H9 (cell line): Measurements from ENCODE around the gene LILRB5. TPM values are rescaled to one million over a fixed set of nuclear protein-coding genes. Genes with fewer than 3 reads are reported as not detected.

Source experiments
- DNase-seq: peaks from one replicate; pipeline ENCODE4 v3.0.0-alpha.2; 2017
- H2AFZ ChIP-seq: one replicate; pipeline ENCODE4 v1.6.1; 2013; ENCODE audit warnings: mild to moderate bottlenecking, low read length, control low read depth, moderate library complexity
- H2AK5ac ChIP-seq: 2 replicates; pipeline ENCODE4 v1.6.1; 2013; ENCODE audit warnings: low read length, control low read depth, mixed read lengths; ENCODE audit not compliant: insufficient read length
- H2BK120ac ChIP-seq: one replicate; pipeline ENCODE4 v1.6.1; 2013; ENCODE audit warnings: low read depth, mild to moderate bottlenecking, low read length, control low read depth, inconsistent platforms; ENCODE audit not compliant: poor library complexity, severe bottlenecking
- H2BK12ac ChIP-seq: 2 replicates; pipeline ENCODE4 v1.6.1; 2013; ENCODE audit warnings: low read length, control low read depth, mixed read lengths, low read depth; ENCODE audit not compliant: insufficient read length
- H2BK15ac ChIP-seq: 2 replicates; pipeline ENCODE4 v1.6.1; 2013; ENCODE audit warnings: low read depth, low read length, control low read depth
- H2BK20ac ChIP-seq: one replicate; pipeline ENCODE4 v1.6.1; 2013; ENCODE audit warnings: low read depth, mild to moderate bottlenecking, low read length, control low read depth, inconsistent platforms; ENCODE audit not compliant: poor library complexity, severe bottlenecking
- H2BK5ac ChIP-seq: 2 replicates; pipeline ENCODE4 v1.6.1; 2013; ENCODE audit warnings: low read length, control low read depth, mixed read lengths; ENCODE audit not compliant: insufficient read length
- H3K14ac ChIP-seq: 2 replicates; pipeline ENCODE4 v1.6.1; 2013; ENCODE audit warnings: low read length, control low read depth; ENCODE audit not compliant: insufficient read depth
- H3K18ac ChIP-seq: 2 replicates; pipeline ENCODE4 v1.6.1; 2013; ENCODE audit warnings: low read depth, mild to moderate bottlenecking, mixed read lengths, low read length, control low read depth; ENCODE audit not compliant: insufficient read length
- H3K23ac ChIP-seq: 2 replicates; pipeline ENCODE4 v1.6.1; 2013; ENCODE audit warnings: low read length, control low read depth, mixed read lengths, low read depth; ENCODE audit not compliant: insufficient read length
- H3K23me2 ChIP-seq: 2 replicates; pipeline ENCODE4 v1.6.1; 2013; ENCODE audit warnings: low read depth, mild to moderate bottlenecking, mixed read lengths, low read length, control low read depth; ENCODE audit not compliant: insufficient read length, poor library complexity, severe bottlenecking
- H3K27ac ChIP-seq: 2 replicates; pipeline ENCODE4 v1.5.1; 2013; ENCODE audit warnings: low read length, control low read depth, mixed read lengths, low read depth; ENCODE audit not compliant: insufficient read length
- H3K27me3 ChIP-seq: 2 replicates; pipeline ENCODE4 v1.6.1; 2013; ENCODE audit warnings: low read length, control low read depth, inconsistent platforms; ENCODE audit not compliant: insufficient read depth
- H3K4ac ChIP-seq: 2 replicates; pipeline ENCODE4 v1.6.1; 2013; ENCODE audit warnings: low read depth, mild to moderate bottlenecking, control low read depth, inconsistent platforms, low read length, moderate library complexity
- H3K4me1 ChIP-seq: 2 replicates; pipeline ENCODE4 v1.6.1; 2013; ENCODE audit warnings: low read length, control low read depth, inconsistent platforms; ENCODE audit not compliant: insufficient read depth
- H3K4me2 ChIP-seq: 2 replicates; pipeline ENCODE4 v1.6.1; 2013; ENCODE audit warnings: low read length, control low read depth, mixed read lengths; ENCODE audit not compliant: insufficient read length, insufficient read depth
- H3K56ac ChIP-seq: 2 replicates; pipeline ENCODE4 v1.6.1; 2013; ENCODE audit warnings: low read depth, mild to moderate bottlenecking, mixed read lengths, low read length, control low read depth; ENCODE audit not compliant: insufficient read length
- H3K79me1 ChIP-seq: 2 replicates; pipeline ENCODE4 v1.6.1; 2013; ENCODE audit warnings: low read depth, mild to moderate bottlenecking, moderate library complexity, low read length, control low read depth, inconsistent platforms; ENCODE audit not compliant: insufficient read depth, poor library complexity, severe bottlenecking
- H3K79me2 ChIP-seq: 2 replicates; pipeline ENCODE4 v1.6.1; 2013; ENCODE audit warnings: low read length, control low read depth, inconsistent platforms; ENCODE audit not compliant: insufficient read depth
- H3K9ac ChIP-seq: 2 replicates; pipeline ENCODE4 v1.6.1; 2013; ENCODE audit warnings: low read length, control low read depth, mixed read lengths; ENCODE audit not compliant: insufficient read length; ENCODE audit errors: extremely low read depth
- H3K9me3 ChIP-seq: one replicate; pipeline ENCODE4 v1.6.1; 2013; ENCODE audit warnings: low read depth, low read length, inconsistent platforms; ENCODE audit not compliant: control insufficient read depth
- H3T11ph ChIP-seq: one replicate; pipeline ENCODE4 v1.6.1; 2013; ENCODE audit warnings: mild to moderate bottlenecking, low read length, control low read depth, inconsistent platforms
- H4K20me1 ChIP-seq: one replicate; pipeline ENCODE4 v1.6.1; 2013; ENCODE audit not compliant: control insufficient read depth, insufficient read length, insufficient read depth
- H4K5ac ChIP-seq: 2 replicates; pipeline ENCODE4 v1.6.1; 2013; ENCODE audit warnings: low read depth, mild to moderate bottlenecking, mixed read lengths, low read length, control low read depth; ENCODE audit not compliant: insufficient read length
- H4K8ac ChIP-seq: replicated peaks from 2 replicates; pipeline ENCODE4 v1.6.1; 2013; ENCODE audit warnings: low read length, control low read depth, mixed read lengths, low read depth; ENCODE audit not compliant: insufficient read length
- H4K91ac ChIP-seq: 2 replicates; pipeline ENCODE4 v1.6.1; 2013; ENCODE audit warnings: low read depth, mild to moderate bottlenecking, moderate library complexity, mixed read lengths, low read length, control low read depth; ENCODE audit not compliant: insufficient read length
- H3K27ac Mint-ChIP-seq, 3 experiments: 2 replicates in 2 of 3; 3 replicates in 1 of 3; pipeline ENCODE4 v1.8.0; 2020 to 2021; ENCODE audit warnings: mixed read lengths in 3 of 3, mild to moderate bottlenecking in 1 of 3, moderate library complexity in 1 of 3
- H3K27me3 Mint-ChIP-seq: 2 replicates; pipeline ENCODE4 v1.8.0; 2021; ENCODE audit warnings: low read depth, mild to moderate bottlenecking, moderate library complexity, mixed read lengths
- H3K36me3 Mint-ChIP-seq, 3 experiments: 2 replicates in 2 of 3; 3 replicates in 1 of 3; pipeline ENCODE4 v1.8.0; 2020 to 2021; ENCODE audit warnings: low read depth in 3 of 3, mixed read lengths in 3 of 3; ENCODE audit not compliant: insufficient read depth in 1 of 3
- H3K4me1 Mint-ChIP-seq, 2 experiments: 2 replicates each; pipeline ENCODE4 v1.8.0; 2020; ENCODE audit warnings: mixed read lengths in 2 of 2
- H3K4me3 Mint-ChIP-seq, 2 experiments: 2 replicates in 1 of 2; 3 replicates in 1 of 2; pipeline ENCODE4 v1.8.0; 2020 to 2021; ENCODE audit warnings: mild to moderate bottlenecking in 2 of 2, mixed read lengths in 2 of 2, moderate library complexity in 1 of 2
- H3K9me3 Mint-ChIP-seq, 2 experiments: 2 replicates in 1 of 2; 3 replicates in 1 of 2; pipeline ENCODE4 v1.8.0; 2020; ENCODE audit warnings: mild to moderate bottlenecking in 2 of 2, mixed read lengths in 2 of 2, moderate library complexity in 1 of 2
- WGBS: extraction: QIAGEN DNeasy Blood & Tissue Kit; methylation state at CpG from one replicate; pipeline ENCODE4 v1.1.7; 2013; ENCODE audit warnings: missing lambda C conversion rate, low lambda C conversion rate, mixed read lengths; ENCODE audit not compliant: insufficient read length; ENCODE audit errors: extremely low coverage; 5-methylcytosine and 5-hydroxymethylcytosine counted together
- total RNA-seq: library from RNA; stranded (reverse); gene quantifications from 2 replicates; pipeline ENCODE4 v1.2.1, GENCODE V29; 2021
- TF ChIP-seq, protein P1 (sequence below): fragments of 200-600 bp; sonication (generic); conservative IDR thresholded peaks from 3 replicates; pipeline ENCODE4 v1.8.0; 2021; ENCODE audit warnings: antibody characterized with exemption, mild to moderate bottlenecking

LILRB5 gene
- total RNA-seq, 1 experiment from 2014 or later, result 0.09 TPM

DNA sequence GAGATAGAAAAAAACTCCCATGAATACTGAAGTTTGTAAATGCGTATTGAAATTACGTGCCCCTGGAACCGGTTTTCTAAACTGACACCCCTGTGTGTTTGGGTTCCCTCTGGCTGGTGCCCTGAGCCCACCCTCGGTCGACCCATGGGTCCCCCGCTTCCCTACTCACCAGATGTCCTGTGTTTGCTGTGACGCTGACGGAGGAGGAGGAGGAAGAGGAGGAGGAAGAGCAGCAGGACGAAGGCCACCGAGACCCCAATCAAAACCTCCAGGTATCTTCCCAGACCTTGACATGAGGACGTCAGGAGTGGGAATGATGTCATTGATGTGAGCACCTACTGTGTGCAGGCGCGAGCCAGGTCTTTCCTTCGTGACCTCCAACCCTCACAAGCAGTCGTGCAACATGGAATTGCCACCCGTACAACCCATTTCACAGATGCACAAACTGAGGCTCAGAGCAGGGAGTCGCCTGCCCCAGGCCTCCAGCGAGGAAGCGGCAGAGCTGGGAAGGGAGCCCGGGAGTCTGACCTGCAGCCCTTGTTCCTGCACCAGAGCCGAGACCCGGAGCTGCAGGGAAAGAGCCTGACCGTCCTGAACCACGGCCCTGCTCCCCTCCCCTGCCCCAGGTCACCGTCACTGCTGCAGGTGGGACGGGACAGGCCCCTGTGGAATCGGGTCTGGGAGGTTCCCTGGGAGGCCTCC lies 38.0 kb downstream of the LILRB5 start:
- H3K4me2 ChIP-seq, result no peak overlapping the region
- H2AFZ ChIP-seq, result no peak overlapping the region
- no peaks in the 10 kb centered on the region for H3K9me3 ChIP-seq
- Mint-ChIP-seq H3K4me1 (peaks cover 11 to 15% of the 10 kb centered on the region in 2 experiments), H3K9me3 (peaks cover 0 to 2% of the 10 kb centered on the region in 2 experiments; a peak in 3 of 5 replicates), H3K27ac (no peak overlapping the region), H3K36me3 (peaks cover 9 to 15% (median 10%) of the 10 kb centered on the region in 3 experiments), H3K27me3 (peaks cover 16% of the 10 kb centered on the region), H3K4me3 (no peak overlapping the region; a peak in 1 of 5 replicates)
- H3K4me1 ChIP-seq, result no peaks in the 10 kb centered on the region
- no peak overlapping the region for H2BK5ac ChIP-seq
- H3K18ac ChIP-seq, result no peak overlapping the region
- TF ChIP-seq, protein P1, sequence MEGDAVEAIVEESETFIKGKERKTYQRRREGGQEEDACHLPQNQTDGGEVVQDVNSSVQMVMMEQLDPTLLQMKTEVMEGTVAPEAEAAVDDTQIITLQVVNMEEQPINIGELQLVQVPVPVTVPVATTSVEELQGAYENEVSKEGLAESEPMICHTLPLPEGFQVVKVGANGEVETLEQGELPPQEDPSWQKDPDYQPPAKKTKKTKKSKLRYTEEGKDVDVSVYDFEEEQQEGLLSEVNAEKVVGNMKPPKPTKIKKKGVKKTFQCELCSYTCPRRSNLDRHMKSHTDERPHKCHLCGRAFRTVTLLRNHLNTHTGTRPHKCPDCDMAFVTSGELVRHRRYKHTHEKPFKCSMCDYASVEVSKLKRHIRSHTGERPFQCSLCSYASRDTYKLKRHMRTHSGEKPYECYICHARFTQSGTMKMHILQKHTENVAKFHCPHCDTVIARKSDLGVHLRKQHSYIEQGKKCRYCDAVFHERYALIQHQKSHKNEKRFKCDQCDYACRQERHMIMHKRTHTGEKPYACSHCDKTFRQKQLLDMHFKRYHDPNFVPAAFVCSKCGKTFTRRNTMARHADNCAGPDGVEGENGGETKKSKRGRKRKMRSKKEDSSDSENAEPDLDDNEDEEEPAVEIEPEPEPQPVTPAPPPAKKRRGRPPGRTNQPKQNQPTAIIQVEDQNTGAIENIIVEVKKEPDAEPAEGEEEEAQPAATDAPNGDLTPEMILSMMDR, result no peak
- no peak overlapping the region for H2BK120ac ChIP-seq
- H3K79me1 ChIP-seq, result no peaks in the 10 kb centered on the region
- H4K91ac ChIP-seq, result no peak overlapping the region
- DNase-seq, result no peak
- H3T11ph ChIP-seq, result no peak overlapping the region
- H3K79me2 ChIP-seq, result no peaks in the 10 kb centered on the region
- H3K9ac ChIP-seq, result no peak overlapping the region
- no CpG with 5 or more reads among the region's 27 CpGs for WGBS
- H3K14ac ChIP-seq, result no peak overlapping the region; the same call in 1 of the 2 replicates
- H2AK5ac ChIP-seq, result no peak overlapping the region
- no peak overlapping the region for H4K5ac ChIP-seq
- no peak overlapping the region for H4K8ac ChIP-seq
- no peak overlapping the region for H3K56ac ChIP-seq
- no peaks in the 10 kb centered on the region for H4K20me1 ChIP-seq
- H2BK15ac ChIP-seq, result no peak overlapping the region
- no peaks in the 10 kb centered on the region for H3K23me2 ChIP-seq
- H2BK12ac ChIP-seq, result no peak overlapping the region
- no peak overlapping the region for H3K23ac ChIP-seq
- H3K27ac ChIP-seq, result no peak overlapping the region
- H2BK20ac ChIP-seq, result no peak overlapping the region
- H3K4ac ChIP-seq, result no peak overlapping the region
- H3K27me3 ChIP-seq, result no peaks in the 10 kb centered on the region
